HEK293T (cell line): ENCODE results near the gene STK39.

ENCODE experiments used
- ARNT ChIP-seq: fragments of 450-650 bp; IDR thresholded peaks from 2 replicates; pipeline ENCODE4 v1.6.1; 2017; ENCODE audit warnings: mild to moderate bottlenecking
- PKNOX1 ChIP-seq: fragments of 450-650 bp; IDR thresholded peaks from 2 replicates; pipeline ENCODE4 v1.6.1; 2016
- ZNF384 ChIP-seq: fragments of 450-650 bp; IDR thresholded peaks from 2 replicates; pipeline ENCODE4 v1.6.1; 2016

- no peak for TF ChIP-seq ARNT
- TF ChIP-seq PKNOX1, result no peak
- no peak for TF ChIP-seq ZNF384
Observed at GRCh38 chr2:168293766-168294165, 46.4 kb upstream of the STK39 start.
